GM19099 (cell line): Measurements from ENCODE around the gene FIGNL2.

Source experiments
- POLR2A ChIP-seq: IDR thresholded peaks from 3 replicates; pipeline ENCODE4 v1.6.1; 2011; ENCODE audit warnings: low read depth; ENCODE audit not compliant: insufficient read length; ENCODE audit errors: extremely low read depth

FIGNL2 gene

DNA sequence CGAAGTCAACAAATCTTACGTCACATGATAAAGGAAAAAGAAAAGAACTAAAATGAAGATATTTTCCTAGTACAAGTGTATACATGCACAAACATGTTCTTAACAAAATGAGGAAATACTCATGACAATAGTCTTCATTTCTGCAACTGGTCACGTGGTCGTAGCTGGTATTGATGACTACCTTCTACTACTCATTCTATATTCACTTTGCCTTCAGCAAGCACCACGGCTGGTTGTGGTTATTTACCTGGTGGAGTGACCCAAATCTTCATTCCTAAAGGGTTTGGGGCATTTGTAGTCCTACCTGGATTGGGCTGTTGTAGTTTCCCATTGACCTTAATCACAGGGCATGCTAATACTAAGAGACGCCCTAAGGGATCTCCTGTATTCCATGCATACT lies 51.2 kb downstream of the FIGNL2 start:
- TF ChIP-seq POLR2A: no peak

DNA sequence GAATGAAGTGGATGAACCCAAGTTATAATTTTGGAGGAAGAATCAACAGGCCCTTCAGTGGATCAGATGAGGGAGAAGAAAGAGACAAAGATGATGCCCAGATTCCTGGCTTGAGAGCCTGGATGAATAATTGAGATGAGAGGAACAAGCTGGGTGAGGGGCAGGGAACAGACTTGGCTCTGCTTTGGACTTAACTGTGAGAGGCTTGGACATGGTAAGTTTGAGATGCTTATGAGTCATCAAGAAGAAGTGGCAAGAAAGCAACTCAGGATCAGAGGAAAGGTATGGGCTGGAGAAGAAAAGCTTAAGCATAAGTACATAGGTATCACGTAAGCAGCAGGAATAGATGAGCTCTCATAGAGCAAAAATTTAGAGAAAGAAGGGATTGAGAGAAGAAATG lies 55.3 kb downstream of the FIGNL2 start:
- TF ChIP-seq POLR2A: no peak

DNA sequence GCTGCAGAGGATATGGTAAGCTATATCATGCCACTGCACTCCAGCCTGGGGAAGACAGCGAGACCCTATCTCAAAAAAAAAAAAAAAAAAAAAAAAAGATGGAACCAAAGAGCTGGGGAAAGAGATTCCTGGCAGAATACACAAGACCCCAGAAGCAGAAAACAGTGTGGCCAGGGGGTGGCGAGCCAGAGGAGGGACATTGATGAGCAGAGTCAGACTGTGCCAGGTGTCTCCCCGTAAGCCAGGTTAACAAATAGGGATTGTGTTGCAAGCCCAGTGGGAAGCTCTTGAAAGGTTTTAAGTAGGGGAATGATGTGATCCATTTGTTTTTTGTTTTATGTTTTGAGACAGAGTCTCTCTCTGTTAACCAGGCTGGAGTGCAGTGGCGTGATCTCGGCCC lies 56.1 kb downstream of the FIGNL2 start:
- TF ChIP-seq POLR2A: no peak

DNA sequence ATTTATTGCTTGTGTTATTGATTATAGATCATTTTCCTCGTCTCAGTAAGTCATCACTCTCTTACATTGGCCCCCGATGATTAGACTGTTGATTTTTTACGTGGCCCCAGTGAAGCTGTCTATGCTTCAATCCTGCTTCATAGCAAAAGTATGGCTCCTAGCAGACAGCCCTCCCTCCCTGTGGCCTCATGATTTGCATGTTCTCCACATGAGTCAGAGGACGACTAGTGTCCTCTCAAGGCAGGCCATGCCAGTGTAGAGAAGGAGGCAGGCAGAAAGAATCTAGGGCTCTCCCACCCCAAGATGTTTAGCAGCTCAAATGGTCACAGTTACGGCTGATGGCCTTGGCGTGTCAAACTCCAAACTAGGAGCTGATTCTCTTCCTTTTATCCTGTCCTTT lies 59.6 kb downstream of the FIGNL2 start:
- TF ChIP-seq POLR2A: no peak

DNA sequence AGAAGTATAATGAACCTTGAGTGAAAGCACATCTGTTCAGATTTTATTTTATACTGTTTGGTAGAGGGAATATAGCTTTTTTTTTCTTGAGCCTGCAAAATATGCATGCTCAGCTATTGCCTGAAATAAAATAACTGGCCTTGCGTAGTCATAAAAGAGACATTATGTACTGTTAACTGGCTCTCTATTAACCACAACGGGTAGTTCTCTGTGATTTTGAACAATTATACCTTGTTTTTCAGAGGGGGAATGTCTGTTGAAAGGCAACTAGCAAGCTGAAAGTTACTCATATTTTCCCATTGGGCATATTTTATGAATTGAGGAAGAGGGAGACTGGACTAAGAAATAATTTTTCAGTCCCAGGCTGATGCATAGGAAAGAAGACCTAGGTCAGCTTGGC lies 62.6 kb downstream of the FIGNL2 start:
- no peak for TF ChIP-seq POLR2A

DNA sequence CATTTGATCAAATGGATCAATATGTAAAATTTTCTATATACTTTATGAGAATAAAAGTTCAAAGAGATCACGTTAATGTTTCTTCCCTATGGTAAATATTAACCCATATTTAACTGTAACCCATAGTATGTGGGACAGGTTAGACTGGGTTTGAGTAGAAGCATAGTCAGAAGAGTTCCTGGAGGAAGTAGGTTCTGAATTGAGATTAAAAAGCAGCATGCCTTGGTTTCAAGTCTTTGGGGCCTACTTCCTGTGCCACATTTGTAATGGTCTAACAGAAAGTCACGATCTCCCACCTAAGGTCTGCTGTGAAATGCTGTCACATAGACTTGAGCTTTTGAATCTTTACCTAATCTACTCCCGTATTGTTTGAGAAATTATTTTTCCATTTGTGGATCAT lies 63.8 kb downstream of the FIGNL2 start:
- TF ChIP-seq POLR2A: no peak

DNA sequence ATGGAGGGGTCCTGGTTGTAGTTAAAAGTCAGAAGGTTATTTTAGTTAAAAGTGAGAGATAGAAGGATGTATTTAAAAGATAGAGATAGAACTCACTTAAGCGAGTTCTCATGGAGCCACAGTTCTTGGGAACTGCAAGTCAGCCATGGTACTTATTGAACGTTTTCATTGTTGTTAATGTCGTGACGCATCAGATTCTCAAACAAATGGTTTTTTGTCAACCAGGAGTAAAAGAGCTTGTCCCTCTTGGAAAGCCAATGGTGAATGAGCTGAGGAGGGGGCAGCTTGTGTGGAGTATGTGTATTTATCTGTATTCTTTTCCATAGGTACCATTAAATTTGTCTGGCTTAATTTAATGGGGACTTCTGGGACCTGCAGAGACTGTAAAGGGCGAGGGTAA lies 68.6 kb downstream of the FIGNL2 start:
- no peak for TF ChIP-seq POLR2A

DNA sequence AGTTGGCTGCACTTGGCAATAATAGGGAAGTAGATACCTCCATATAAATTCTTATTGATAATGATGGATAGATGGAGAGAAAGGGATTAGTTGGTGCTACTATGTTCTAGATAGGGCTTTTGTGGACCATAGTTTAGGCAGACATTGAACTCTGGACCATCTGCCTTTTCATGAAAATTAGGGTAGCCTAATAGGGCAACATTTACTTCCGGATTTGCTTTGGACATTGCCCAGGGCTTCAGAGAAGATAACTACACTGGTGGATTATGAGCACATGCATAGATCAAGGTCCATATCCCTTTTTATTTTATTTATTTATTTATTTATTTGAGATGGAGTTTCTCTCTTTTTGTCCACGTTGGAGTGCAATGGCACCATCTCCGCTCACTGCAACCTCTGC lies 70.5 kb downstream of the FIGNL2 start:
- no peak for TF ChIP-seq POLR2A

DNA sequence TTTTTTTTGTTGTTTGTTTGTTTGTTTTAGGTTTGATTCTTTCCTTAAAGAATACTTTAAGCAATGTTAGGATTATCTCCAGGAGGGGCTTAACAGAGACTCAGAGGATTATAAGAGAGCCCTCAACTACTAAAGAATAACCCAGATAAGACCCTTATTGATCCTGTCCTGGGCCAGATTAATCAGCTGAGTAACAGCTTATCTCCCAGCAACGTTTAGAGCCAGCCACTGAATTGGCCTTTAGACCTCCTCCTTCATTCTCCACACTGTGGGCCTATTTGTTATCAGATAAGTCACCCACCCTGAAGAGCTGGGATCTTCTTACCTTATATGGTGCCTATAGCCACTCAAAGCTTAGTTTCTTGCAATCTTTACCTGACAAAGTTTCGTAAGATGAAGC lies 71.1 kb downstream of the FIGNL2 start:
- no peak for TF ChIP-seq POLR2A

DNA sequence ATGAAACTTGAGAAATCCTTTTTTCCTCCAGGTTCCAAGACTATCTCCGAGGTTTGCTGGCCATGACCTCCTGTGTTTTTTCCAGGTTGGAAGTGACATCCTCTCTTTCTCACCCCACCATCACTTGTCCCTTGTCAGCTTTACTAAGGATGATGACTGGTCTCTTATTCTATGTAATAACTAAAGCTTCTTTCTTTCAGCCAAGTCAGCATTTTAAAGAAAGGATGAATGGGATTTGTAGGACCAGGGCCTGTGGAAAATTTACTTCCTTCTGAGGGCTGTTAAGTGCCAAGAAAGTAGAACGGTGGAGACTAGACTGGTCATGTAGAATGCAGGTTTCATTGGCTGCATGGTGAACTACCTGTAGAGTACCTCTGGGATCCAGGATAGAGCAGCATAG lies 73.6 kb downstream of the FIGNL2 start:
- TF ChIP-seq POLR2A: no peak

DNA sequence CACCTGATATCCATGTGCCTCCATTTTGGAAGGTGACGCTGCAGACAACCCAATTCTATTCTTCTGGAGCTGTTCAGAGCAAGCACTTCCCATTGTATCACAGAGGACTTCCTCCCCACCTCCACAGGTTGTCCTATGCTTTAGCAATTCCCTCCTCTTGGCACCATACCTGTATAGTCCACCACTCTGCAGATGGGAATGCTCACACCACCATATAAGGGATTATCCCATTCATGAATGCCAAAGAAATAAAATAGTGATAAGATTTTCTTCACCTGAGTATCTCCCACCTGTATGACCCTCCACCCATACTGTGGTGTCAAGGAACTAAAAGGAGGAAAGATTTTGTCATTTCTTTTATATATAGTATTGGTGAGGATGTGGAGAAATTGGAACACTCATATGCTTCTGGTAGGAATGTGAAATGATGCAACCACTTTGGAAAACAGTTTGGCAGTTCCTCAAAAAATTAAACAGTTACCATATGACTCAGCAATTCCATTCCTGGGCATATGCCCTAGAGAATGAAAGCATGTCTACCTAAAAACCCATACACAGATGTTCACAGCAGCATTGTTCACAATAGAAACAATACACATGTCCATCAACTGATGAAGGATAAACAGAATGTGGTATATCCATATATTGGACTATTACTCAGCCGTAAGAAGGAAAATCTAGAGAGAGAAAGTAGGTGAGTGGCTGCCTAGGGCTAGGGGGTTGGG lies 75.2 kb downstream of the FIGNL2 start:
- no peak for TF ChIP-seq POLR2A

DNA sequence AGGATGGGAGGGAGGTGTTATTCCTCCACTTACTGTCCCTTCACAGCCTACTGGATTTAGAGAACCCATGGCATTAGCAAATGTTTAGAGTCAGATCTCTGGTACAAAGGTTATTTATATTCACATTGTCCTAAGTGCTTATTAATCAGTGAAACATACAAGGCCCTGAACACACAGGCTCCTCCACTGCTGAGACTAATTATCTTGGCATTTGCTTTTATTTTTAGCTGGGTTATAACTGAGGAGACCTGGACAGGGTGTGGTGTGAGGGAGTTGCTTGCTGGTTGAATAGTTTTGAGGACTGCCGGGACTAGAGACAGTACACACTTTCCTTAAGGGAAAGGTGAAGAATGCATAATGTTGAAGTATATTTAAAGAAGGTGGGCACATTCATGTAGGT lies 77.5 kb downstream of the FIGNL2 start:
- no peak for TF ChIP-seq POLR2A
